ENCODE measurements around the gene TOP3B. TPM values are rescaled to one million over a fixed set of nuclear protein-coding genes. Genes with fewer than 3 reads are reported as not detected.

The TOP3B gene
- total RNA-seq, 1 donor from 2014 or later: 12.8 TPM

DNA sequence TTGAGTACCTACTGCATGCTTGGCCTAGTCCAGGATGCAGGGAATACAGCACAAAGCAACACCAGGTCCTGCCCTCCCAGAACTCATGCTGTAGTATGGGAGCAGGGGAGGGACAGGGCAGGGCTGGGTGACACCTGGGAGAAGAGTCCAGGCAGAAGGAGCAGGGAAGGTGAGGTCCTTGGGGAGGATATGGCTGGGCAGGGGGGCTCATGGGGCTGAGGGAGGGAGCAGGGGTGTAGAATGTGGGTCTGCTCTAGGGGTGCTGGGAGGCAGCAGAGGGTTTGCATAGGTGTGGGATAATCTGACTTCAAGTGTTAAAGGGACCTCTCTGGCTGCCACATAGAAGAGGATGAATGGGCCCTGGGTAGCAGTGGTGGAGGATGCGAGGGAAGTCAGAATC, 4.8 kb downstream of the TOP3B start:
- ATAC-seq: no peak

DNA sequence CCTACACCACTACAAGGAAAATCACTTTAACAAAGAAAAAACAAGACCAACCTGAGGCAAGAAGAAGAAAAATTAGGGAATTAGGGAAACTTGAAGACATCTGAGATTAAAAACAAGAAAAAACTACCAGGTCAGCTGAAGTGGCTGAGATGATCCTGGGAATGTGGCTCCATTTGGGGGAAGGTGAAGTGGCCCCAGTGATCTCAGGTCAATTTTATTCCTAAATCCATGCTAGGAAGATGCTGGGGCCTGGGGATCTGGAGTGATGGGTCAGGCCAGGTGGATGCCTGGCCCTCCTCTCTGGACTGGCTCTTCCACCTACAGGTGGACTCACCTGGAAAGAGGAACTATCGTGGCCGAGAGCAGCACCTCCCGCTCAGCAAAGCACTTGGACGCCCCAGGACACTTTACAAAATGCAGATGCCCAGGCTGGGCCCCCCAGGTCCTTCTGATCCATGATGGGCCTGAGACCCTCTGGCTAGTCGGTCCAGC, 6.7 kb downstream of the TOP3B start:
- ATAC-seq: no peak

- ATAC-seq: no peak
Measured at GRCh38 chr22:21975273-21975672, 7.3 kb downstream of the TOP3B start.

GRCh38 chr22:21974058-21974649, 8.4 kb downstream of the TOP3B start:
- no peak for ATAC-seq

- no peak for ATAC-seq
Measured at GRCh38 chr22:21972806-21973205, 9.8 kb downstream of the TOP3B start.

DNA sequence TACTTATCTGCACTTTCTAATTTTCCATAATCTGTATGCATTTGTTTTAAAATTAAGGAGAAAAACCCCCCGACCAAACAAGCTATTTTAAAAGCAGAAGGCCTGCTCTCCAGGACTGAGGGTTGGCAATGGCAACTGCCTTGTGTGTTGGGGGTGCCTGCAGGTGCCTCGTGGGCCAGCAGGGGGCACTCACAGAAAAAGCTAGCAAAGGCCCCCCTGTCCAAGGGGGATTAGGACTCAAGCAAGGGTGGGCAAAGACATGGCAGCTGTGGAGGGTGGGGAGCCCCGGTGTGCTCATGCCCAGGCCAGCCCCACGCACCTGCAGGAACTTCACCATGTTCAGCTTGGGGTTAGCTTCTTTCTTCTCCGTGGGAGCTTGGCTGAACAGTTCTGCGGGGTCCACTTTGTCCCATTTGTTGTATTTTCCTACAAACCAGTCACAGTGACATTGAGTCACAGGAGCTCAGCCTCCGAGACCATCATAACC, 10.3 kb downstream of the TOP3B start:
- ATAC-seq: peak; percentile 19

DNA sequence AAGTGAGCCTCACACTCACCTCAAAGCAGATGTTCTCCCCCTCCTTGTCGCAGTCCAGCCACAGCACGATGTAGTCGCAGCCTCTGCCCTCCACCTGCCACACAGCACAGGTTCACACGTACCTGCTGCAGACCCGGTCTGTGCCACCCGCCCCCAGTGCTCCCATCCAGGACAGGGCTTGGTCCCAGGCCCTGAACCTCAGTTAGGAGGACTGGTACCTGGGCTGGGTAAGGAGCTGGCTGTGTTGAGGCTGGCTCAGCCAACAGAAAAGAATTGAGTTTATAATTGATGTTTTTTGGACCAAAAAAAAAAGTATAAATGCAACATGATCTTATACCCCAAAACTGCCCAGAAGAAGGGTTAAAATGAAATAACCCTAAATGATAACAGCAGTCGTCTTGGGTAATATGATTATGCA, 10.7 kb downstream of the TOP3B start:
- ATAC-seq: no peak

- ATAC-seq: no peak
Measured at GRCh38 chr22:21970800-21971617, 11.6 kb downstream of the TOP3B start.

DNA sequence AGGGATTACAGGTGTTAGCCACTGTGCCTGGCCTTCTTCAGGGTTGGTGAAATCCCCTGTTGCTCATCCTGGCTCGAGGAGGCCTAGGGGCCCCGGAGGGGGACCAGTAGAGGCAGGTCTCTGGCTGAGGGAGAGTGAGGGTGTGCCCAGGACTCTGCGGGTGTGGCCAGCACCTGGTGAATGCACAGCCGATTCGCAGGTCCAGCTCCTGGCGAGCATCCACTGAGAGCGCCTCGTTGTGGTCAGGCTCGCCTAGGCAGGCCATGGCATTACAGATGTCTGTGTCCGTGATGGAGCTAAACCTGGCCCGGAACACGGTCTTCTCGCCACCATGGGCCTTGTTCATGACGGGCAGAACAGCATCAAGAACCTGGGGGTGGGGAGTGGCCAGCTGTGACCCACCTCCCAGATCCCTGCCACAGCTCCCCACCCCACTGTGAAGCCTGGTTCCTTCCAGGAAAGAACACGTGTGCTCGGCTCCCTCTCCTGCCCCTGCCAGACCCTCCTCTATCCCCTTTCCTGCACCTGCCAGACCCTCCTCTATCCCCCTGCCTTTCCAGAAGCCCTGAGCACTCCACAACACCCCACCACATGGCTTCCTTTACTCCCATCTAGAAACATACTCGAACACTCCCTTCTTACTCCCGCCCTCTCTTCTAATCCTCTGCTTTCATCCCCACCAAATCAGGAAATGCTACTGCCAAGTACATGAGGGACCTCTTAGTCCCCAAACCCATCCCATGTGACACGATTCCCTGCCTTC, 12.4 kb downstream of the TOP3B start:
- ATAC-seq: peak; percentile 66

- no peak for ATAC-seq
Measured at GRCh38 chr22:21968452-21969129, 14.0 kb downstream of the TOP3B start.

DNA sequence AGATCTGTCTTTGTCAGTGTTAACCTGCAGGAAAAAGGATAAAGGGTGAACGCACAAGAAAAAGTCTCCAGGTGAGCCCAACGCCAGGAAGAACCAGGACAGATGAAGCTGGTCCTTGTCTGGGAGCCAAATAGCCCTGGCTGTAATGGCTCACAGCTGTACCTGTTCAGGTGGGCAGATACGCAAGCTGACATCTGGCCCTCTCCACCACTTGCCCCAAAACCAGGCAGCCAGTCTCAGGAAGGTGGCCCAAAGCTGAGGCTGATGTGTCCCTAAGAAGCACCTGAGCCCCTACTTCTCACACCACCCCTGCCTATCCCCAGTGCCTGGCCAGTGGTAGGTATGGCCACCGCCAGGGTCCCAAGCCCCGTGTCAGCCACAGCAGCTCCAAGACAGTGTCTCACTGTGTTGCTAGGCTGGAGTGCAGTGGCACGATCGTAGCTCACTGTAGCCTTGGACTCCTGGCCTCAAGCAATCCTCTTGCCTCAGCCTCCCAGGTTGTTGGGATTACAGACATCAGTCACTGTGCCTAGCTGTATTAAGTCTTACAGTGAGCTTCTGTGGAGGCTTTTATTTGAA, 14.8 kb downstream of the TOP3B start:
- no peak for ATAC-seq

DNA sequence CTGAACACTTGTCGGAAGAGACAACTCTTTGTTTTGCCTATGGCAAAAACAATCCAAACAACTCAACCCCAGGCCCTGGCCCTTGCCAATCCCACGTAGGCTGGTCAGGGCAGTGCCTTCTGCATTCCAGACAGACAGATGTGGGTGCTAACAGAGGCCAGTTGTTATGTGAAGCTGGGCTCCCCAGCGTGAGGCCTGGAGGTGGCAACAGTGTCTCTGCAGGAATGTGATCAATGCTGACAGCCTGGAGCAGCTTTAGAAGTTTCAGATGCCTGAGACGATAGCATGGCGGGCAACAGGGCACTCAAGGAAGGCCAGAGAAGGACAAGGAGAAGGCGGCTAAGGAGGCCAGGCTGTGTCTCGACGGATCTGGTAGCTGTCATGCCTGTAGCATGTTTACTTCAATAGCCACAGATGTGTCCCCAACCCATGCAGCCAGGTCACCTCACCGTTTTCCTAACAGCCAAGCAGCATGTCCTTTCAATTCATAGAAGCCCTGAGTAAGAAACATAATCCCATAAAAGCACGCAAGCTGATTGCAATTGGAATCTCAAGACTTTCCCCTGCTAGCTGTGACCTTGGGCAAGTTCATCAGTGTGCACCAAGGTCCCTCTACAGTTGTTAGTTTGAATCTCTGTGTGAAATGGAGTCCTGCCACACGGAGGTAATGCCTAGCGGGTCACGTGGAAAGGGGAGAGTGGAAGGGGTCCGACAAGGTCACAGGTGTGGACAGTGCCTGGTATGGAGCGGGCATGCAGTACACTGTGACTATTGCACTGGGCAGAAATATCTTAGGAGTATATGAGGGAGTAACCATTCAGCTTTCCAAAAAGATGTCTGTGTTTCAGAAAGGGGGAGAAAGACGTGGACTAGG, 15.7 kb downstream of the TOP3B start:
- ATAC-seq: no peak

DNA sequence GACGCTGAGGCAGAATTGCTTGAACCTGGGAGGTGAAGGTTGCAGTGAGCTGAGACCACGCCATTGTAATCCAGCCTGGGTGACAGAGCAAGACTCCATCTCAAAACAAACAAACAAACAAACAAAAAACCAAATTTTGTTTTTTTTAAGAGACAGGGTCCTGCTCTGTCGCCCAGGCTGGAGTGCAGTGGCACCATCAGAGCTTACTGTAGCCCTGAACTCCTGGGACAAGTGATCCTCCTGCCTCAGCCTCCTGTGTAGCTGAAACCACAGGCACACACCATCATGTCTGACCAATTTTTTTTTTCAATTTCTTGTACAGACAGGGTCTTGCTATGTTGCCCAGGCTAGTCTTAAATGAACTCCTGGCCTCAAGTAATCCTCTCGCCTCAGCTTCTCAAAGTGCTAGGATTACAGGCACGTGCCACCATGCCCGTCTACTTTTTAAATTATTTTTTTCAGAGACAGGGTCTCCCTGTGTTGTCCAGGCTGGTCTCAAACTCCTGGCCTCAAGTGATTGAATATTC, 16.8 kb downstream of the TOP3B start:
- no peak for ATAC-seq

GRCh38 chr22:21964918-21965484, 17.6 kb downstream of the TOP3B start:
- no peak for ATAC-seq

DNA sequence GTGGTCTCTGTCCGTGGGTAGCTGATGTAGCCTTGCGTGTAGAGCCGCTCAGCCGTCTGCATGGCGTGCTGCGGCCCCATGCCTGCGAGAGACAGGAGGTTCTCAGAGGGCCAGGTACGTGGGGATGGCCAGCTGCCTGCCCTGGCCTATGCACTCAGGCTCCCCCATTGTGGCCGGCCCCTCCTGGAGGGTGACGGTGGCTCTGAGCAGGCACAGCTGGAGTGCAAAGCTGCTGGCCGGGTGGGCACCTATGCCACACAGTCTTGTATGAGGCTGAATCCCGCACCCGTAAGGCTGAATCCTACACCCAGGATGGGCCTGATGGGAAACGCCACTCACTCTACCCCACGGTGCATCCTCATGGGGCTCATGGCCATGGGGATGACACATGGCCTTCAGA, 18.4 kb downstream of the TOP3B start:
- no peak for ATAC-seq

DNA sequence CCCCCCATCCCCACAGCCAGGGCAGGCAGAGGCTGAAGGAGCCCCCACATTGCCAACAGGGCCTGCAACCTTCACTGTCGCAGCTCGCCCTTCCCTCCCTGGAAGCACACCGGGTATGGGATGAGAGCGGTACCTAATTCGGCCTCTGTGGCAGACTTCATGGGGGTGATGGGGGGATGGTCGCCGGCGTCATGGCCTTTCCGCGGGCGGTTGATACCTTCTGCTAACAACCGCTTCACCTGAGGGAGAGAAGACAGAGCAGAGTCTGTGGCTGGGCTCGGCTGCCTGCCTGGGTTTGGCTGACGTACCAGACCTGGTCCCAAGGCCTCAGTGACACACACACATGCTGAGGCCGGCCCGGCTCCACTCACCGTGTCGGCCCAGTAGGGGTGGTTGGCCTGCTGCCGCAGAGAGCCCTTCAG, 18.8 kb downstream of the TOP3B start:
- no peak for ATAC-seq

GRCh38 chr22:21963286-21963685, 19.3 kb downstream of the TOP3B start:
- no peak for ATAC-seq

GRCh38 chr22:21962655-21962949, 20.0 kb downstream of the TOP3B start:
- no peak for ATAC-seq

GRCh38 chr22:21961886-21962654, 20.5 kb downstream of the TOP3B start:
- ATAC-seq: peak; percentile 68

Data from esophagus mucosa (tissue), 1 donor.